T47D (cell line): ENCODE data around the gene GALM.
"Not testable (repeated sequence)": the region's sequence is repeated elsewhere in the genome, so short reads cannot be mapped to it uniquely, and the experiment has no call there.

Experiments
- DNase-seq, 2 experiments: peaks; one replicate each; pipeline versions ENCODE4 v3.0.0 to v3.0.0-alpha.2; 2011 to 2012; ENCODE audit warnings: low read depth in 1 of 2, low spot score in 1 of 2
- JUND ChIP-seq: IDR thresholded peaks from 2 replicates; pipeline ENCODE4 v1.6.1; 2012; ENCODE audit warnings: low read depth
- in situ Hi-C: cut with HindIII; loops from 2 replicates; pipeline ENCODE4 v1.10.0; 2016; ENCODE audit warnings: low sequenced_read_pairs, low pct_unique_long_range_greater_than_20kb

The GALM gene

DNA sequence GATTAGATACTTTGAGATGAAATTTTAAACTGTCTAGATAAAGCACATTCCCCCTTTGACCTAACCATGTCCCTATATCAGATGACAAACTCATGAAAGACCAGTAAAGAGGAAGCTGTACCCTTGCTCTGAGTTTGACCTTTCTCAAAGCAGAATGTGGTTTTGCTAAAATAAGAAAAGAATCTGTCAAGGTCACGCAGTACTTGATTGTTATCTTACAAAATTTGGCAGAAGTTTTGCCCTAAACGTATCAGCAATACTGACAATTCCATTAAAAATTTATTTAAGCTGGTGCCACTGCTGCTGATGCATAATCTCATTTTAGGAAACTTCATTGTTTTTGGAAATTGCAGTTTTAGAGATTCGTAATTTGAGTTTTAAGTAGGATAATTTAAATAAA is 31.2 kb upstream of the GALM start:
- in situ Hi-C loops = no loop called here
- no peak for DNase-seq
- TF ChIP-seq JUND = no peak

- no peak for TF ChIP-seq JUND
- in situ Hi-C loops = no loop called here
- DNase-seq = no peak
Measured at GRCh38 chr2:38635139-38635538, 30.8 kb upstream of the GALM start.

DNA sequence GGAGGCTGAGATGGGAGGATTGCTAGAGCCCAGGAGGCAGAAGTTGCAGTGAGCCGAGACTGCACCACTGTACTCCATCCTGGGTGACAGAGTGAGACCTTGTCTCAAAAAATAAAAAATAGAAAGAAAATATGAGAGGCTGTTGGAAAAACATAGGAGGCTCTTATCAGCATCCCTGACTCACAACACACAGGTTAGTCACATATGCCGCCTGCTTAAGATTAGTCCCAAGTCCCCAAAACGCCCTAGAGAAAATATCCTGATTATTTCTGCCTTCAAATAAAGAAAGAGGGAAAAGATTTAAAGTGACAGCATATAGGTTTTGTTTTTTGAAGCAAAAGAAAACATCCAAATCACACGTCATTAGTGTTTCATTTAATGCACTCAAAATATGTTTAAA is 29.8 kb upstream of the GALM start:
- in situ Hi-C loops = no loop called here
- no peak for TF ChIP-seq JUND

DNA sequence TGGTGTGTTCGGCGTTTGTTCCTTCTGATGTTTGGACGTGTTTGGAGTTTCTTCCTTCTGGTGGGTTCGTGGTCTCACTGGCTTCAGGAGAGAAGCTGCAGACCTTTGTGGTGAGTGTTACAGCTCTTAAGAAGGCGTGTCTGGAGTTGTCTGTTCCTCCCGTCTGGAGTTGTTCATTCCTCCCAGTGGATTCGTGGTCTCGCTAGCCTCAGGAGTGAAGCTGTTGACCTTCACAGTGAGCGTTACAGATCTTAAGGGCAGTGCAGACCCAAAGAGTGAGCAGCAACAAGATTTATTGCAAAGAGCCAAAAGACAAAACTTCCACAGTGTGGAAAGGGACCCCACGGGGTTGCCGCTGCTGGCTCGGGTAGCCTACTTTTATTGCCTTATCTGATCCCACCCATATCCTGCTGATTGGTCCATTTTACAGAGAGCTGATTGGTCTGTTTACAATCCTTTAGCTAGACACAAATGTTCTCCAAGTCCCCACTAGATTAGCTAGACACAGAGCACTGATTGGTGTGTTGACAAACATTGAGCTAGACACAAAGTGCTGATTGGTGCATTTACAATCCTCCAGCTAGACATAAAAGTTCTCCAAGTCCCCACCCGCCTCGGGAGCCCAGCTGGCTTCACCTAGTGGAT is 23.4 kb upstream of the GALM start:
- in situ Hi-C loops, DNase-seq: not testable (repeated sequence)

More for the DNA sequence above, 29.8 kb upstream of the GALM start:
- no peak for DNase-seq

GRCh38 chr2:38643021-38643671 is 22.8 kb upstream of the GALM start:
- no peak for TF ChIP-seq JUND
- in situ Hi-C loops = no loop called here
- DNase-seq = no peak

DNA sequence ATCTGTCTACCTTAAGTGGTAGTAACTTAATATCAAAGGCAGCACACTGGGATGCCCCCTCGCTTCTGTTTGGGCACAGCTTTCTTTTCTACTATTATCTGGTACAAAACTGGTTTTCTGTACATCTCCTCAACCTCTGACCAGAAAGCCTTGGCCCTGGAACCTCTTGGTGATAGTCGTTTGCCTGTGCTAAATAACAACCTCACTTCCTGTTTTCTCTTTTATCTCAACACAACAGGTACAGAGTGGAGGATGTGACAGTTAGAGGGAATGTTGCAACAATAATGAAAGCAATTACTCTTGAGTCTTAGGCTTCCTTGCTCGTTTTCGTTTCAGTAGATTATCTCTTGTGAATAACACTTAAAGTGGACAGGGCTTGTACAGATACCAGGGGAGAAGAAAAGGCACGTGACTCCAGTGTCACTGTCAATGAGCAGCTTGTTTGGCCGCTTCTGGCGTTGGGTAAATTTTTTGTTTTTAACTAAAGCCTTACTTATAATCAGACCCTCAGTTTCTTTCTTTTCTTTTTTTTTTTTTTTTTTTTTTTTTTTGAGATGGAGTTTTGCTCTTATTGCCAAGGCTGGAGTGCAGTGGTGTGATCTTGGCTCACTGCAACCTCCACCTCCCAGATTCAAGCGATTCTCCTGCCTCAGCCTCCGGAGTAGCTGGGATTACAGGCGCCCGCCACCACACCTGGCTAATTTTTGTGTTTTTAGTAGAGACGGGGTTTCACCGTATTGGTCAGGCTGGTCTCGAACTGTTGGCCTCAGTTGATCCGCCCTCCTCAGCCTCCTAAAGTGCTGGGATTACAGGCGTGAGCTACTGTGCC is 22.0 kb upstream of the GALM start:
- DNase-seq, in situ Hi-C loops: not testable (repeated sequence)

DNA sequence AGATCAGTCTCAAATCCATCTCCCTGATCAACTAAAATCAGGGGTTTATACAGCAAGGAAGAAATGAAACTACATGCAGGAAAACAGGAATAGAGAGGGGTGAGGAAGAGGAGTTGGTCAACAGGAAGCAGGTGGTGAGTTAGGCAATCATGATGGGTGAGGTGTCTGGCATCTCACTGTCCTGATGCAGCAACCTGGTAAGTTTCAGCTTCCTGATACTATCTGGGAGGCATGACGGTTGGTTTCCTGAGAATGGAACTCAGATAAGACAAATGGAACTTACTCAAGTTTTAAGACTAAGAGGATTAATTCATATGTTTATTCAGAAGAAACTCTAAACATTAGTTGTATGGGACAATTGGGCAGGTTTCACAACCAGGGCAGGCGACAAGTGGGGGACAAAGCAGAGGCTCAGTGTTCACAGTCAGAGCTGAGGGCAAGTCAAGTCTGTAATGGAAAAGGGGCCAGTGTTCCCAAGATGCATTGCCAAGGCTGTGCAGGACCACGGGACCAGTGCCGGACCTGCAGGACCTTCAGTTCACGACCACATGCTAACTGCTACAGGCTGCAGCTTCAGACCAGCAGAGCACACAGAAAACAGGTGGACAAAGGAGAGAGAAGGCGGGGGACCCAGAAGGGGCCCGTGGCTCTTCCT is 17.7 kb upstream of the GALM start:
- DNase-seq = no peak
- no peak for TF ChIP-seq JUND
- in situ Hi-C loops = no loop called here

DNA sequence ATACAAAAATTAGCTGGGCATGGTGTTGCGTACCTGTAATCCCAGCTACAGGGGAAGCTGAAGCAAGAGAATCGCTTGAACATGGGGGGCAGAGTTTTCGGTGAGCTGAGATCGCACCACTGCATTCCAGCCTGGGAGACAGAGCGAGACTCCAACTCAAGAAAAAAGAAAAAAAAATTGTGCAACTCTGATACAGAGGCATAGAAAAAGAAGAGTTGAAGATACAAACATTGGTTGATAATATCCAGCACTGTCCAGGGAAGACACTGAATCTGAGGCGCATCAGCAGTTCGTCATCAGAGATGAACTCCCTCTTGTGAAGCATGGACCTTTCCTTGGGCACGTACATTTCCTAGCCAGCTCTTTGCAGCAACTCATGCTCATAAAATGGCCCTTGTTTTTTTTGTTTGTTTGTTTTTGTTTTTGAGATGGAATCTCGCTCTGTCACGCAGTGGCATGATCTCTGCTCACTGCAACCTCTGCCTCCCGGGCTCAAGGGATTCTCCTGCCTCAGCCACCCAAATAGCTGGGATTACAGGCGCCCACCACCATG is 16.7 kb upstream of the GALM start:
- no peak for DNase-seq
- TF ChIP-seq JUND = no peak
- in situ Hi-C loops = no loop called here

DNA sequence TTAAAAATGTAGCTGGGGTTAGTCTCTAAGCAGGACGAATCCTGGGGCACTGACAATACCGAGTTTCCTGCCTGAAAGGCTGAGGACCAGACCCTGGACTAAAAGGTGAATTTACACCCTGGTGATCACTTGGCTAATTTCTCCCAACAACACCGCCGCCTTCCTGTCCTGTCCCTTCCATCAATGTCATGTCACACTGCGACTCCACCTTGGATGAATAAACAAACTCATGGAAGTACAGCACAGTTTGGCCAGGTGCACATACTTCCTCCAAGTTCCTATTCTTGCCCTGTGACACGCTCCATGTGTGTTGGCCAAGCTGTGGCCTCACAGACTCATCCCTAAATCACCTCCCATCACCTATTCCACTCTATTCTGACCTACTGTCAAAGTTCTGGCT is 15.9 kb upstream of the GALM start:
- in situ Hi-C loops = no loop called here
- no peak for TF ChIP-seq JUND
- DNase-seq = no peak

- no peak for TF ChIP-seq JUND
- in situ Hi-C loops = no loop called here
Measured at GRCh38 chr2:38650717-38651116, 15.2 kb upstream of the GALM start.

GRCh38 chr2:38652431-38653273 is 13.3 kb upstream of the GALM start:
- DNase-seq = peak in 1 of 2 experiments; percentile 7
- no peak for TF ChIP-seq JUND
- in situ Hi-C loops = no loop called here

More at GRCh38 chr2:38650717-38651116, 15.2 kb upstream of the GALM start:
- DNase-seq = no peak

DNA sequence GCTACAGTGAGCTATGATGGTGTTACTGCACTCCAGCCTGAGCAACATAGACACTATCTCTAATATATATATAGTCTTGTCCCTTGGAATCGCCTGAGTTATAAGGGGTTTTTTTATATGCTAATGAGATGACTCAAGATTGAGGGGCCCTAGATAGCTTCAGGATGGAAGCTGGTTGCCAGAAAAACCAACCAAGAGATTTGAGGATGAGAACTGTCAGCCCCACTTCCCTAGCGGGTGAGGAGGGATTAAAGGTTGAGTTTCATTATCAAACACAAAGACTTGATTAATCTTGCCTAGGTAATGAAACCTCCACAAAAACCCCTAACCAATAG is 12.6 kb upstream of the GALM start:
- TF ChIP-seq JUND = no peak
- in situ Hi-C loops = no loop called here
- DNase-seq = no peak
